GM04504 (cell line): ENCODE measurements around the gene HNF1B.

Source experiments
- DNase-seq: peaks from one replicate; pipeline ENCODE4 v3.0.0-alpha.2; 2012; ENCODE audit warnings: low read depth

HNF1B gene

DNA sequence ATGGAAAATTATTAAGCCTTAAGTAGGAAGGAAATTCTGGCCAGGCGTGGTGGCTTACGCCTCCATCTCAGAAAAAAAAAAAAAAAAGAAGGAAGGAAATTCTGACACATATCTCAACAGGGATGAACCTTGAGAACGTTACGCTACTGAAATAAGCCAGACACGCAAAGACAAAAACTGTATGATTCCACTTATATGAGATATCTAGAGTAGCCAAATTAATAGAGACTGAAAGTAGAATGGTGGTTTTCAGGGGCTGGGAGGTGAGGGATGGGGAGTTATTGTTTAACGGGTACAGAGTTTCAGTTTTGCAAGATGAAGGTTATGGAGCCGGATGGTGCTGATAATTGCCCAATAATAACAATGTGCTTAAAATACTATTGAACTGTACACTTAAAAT, 16.2 kb upstream of the HNF1B start:
- DNase-seq = no peak

DNA sequence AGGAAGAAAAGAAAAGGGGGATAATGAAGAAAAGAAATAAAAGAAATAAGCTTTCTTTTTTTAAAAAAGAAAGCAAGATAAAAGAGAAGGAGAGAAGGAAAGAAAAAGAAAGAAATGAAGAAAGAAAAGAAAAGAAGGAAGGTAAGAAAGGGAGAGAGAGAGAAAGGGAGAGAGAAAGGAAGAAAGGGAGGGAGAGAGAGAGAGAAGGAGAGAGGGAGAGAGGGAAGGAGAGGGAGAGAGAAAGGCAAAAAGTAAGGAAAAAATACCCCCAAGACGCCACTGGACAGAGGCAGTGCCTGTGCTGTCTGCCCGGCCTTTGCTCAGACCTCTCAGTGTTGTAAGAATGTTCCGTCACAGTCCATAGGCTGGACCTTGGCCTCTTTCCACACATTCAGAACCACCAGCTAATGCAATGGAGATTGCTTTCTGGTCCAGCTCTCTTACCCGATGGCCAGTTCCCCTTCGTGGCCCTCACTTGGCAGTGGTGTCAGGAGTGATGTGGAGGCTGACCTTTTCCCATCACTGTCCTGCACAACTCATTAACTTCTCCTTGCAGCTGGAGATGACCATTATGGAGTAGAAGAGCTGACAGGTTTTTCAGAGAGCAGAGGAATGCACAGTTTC, 14.3 kb upstream of the HNF1B start:
- DNase-seq = no peak

DNA sequence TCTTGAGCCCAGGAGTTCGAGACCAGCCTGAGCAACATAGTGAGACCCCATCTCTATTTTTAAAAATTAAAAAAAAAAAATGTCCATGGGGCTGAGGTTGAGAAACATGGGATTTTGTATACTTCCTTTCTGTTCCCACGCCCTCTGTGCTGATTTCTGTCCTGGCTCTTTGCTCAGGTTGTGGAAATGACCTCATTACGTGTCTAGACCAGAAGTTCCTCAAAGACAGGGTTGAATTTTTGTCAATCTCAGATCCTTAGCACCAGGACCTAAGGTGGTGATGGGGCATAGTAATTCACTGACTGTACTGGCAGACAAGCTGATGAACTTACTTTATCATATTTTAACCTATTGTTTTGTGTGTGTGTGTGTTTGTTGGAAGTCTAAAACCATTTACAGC, 11.2 kb upstream of the HNF1B start:
- no peak for DNase-seq

DNA sequence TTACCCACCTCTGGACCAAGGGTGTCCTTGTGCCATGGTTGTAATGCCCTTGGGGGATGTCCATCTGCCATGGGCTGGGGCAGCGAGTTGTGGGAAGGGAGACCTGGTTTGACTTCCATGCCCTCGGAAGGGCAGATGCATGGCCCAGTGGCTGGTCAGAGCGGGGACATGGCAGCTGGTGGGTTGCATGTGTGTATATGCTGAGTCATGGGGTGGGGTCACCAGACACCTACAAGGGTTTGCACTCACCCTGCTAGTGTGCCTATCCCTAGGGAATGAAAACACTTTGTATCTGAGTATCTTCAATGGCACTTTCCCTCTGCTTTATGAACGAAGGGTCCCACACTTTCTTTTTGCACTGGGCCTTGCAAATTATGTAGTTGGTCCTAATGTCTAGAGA, 10.6 kb upstream of the HNF1B start:
- DNase-seq = no peak

DNA sequence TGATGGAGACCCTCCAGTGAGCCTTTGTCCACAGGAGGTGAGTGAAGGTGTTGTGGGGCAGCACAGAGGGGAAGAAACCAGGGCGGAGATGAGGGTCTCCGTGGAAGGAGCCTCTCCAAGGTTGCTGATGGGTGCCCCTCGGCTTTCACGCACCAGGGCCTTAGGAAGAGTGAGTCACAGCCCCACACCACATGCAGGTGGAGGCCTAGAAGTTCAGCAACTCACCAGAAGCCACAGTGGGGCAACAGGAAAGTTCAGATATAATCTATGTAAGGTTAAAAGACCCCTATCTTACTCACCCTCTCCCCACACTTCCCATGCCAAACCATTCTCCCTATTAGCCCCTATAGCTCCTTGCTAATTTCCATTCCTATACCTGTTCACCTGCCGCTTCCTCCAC, 9.5 kb upstream of the HNF1B start:
- no peak for DNase-seq

DNA sequence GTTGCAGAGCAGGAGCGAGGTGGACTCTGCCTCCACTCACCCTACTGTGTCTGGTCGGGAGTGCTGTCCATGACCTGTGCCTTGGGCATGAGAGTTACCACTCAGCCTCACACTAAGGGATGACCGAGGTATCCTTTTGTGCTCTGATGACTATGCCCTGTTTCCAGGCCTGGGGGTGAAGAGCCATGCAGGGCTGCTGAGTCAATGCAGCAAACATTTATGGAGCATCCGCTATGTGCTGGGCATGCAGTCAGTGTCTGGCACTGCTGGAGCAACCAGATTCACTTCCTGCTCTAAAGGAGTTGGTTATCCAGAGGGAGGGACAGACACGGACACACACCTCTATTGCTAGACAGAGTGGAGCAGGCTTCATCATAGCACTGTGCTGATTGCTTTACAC, 7.6 kb upstream of the HNF1B start:
- DNase-seq = peak; percentile 69

DNA sequence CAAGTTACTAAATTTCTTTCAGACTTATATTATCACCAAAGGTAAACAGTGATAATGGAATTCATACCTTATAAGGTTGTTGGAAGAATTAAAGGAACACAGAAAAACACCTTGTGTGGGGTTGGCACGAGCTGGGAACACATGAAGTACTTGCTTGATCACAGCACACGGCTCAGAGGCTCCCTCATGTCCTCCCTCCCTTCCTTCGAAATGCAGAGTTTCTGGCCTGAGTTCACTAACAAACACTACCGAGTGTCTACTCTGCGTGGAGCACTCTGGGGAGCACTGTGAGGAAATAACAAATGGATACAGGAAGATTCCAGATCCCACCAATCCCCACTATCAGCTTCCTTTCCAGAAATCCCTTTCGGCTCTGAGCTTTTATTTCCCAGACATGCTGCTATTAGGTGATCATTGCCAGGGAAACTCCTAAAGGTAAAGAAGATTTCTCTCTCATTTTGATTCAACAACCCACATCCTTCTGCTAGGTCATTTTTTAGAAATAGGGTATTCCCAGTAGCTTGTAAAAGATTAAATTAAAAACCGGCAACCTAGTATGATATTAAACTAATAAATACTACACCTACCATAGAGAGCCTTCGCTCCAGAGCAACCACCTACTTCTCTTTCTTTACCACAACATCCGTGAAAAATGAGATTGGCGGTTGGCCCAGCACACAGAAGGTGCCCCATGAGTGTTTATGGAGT, 6.1 kb upstream of the HNF1B start:
- DNase-seq = no peak

DNA sequence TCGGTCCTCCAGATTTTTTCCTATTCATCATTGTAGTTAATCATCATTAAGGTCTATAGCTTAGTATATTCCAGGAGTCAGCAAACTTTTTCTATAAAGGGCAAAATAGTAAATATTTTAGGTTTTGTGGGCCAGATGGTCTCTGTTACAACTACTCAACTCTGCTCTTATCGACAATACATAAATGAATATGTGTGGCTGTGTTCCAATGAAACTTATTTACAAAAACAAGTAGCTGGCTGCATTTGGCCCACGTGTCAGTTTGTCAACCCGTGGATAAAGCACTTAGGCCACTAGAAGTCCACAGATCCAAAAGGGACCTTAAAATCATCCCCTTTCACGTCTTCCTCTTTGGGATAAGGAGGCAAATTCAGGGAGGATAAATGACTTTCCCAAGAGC, 5.4 kb upstream of the HNF1B start:
- no peak for DNase-seq

DNA sequence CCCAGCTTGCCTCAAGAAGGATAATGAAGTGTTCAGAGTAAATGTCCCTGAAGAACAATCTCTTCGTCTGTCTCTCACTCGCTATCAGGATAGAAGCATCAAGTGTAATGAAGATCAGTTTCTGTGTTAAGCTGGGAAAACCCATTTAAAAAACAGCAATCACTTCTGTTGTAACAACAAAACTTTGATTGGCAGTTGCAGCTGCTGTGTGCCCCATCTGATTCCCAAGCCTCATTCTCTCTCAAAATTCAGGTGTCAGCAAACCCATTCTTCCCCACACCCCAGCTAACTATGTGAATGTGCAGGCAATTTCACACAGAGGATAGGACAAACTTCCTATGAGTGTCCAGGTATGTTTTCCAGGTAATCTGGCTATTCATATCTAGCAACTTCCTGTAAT, 2.4 kb upstream of the HNF1B start:
- no peak for DNase-seq

DNA sequence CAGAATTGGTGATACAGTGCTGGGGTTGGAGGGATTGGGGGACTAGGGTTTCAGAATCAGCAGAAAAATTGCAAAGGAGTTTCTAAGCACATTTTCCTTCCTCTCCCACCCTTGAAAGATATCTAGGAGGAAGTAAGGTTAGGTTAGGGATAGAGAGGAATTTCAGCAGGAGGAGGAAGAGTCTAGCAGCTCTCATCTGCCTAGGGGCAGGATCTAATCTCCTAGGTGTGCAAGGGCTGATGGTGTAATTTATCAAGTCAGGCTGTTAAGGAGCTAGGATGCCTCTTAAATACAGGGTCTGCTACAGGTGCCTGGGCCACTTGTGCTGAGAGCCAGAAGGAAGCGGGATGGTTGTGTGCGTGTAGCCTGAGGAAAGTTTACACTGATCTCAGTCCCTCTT, 1.8 kb upstream of the HNF1B start:
- no peak for DNase-seq

DNA sequence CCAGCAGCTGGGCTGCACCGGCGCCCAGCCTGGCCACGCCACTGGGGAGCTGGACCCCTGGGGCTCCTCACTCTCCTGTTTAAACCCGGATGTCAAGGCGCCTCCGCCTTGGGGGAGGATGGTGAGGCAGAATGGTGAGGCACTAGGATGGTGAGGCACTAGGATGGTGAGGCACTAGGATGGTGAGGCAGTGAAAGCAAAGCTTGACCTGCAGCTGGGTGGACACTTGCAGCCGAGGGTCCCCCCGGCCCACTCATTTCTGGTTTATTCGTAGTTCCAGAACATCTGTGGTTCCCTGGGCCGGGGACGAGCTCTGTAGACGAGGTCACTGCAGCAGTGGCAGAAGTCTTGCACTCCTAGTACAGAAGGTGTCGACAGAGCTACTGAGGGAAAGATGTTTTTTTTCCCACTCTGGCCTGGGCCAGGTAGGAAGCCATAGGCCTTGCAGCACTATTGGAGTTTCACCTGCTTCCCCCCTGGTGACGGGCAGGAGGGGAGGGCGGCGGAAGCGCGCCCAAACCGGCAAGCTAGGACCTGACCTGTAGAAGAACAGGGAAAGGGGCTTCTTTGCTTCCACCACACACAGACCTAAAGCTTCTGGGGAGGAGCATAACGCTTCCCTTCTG, 1.1 kb upstream of the HNF1B start:
- no peak for DNase-seq

DNA sequence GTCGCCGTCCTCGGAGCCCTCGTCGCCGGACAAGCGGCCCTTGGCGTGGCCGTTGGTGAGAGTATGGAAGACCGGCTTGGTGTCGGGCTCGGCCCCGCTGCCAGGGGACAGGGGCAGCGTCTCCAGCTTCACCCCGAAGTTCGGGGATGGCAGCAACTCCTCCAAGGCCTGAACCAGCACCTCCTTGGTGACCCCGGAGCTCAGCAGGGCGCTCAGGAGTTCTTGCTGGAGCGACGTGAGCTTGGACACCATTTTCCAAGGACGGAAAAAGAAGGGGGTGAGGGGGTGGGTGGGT, 279 bp downstream of the HNF1B start:
- no peak for DNase-seq

DNA sequence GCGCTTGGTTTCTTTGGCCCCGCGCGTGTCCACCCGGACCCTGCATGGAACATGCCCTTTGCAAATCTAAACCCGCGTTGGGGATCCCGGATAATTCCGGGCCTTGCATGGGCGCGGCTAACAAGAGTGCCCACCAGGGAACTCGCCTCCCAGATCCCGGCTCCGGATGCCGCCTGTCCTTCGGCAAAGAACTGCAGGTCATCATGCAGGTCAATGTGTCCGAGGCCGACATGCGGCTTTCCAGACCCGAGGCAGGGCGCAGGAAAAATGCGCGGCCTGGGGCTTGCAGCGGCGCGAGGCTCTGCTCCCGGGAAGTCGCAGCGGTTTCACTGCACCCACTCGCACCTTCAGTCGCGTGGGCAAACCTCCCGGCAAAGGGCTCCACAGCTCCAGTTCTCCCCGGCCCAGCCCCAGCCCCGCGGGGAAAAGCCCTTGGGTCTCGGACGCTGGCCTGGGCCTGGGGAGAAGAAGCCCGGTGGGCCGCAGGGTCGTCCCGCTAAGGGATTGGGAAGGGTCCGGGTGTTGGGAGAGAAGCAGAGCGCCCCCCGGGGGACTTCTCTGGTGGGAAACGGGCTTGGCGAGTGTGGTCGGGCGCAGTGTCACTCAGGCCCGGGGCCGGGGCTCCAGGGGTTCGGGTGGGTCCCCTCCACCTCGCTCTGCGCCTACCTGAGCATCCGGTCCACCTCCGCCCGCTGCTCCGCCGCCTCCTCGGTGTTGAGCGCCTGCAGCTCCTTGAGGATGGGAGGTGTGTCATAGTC, 805 bp downstream of the HNF1B start:
- no peak for DNase-seq

DNA sequence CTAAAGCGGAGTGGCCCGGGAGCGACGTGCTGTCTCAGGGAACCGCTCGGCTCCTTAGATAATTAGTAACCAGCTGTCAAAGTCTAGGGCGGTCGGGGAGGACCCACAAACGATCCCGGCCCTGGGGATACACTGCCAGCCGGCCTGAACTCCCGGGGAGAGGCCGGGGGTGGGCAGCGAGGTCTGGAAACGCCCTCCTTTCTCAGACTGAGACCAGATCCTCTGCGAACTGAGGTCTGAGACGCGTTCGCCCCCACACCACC, 1.3 kb downstream of the HNF1B start:
- DNase-seq = no peak

DNA sequence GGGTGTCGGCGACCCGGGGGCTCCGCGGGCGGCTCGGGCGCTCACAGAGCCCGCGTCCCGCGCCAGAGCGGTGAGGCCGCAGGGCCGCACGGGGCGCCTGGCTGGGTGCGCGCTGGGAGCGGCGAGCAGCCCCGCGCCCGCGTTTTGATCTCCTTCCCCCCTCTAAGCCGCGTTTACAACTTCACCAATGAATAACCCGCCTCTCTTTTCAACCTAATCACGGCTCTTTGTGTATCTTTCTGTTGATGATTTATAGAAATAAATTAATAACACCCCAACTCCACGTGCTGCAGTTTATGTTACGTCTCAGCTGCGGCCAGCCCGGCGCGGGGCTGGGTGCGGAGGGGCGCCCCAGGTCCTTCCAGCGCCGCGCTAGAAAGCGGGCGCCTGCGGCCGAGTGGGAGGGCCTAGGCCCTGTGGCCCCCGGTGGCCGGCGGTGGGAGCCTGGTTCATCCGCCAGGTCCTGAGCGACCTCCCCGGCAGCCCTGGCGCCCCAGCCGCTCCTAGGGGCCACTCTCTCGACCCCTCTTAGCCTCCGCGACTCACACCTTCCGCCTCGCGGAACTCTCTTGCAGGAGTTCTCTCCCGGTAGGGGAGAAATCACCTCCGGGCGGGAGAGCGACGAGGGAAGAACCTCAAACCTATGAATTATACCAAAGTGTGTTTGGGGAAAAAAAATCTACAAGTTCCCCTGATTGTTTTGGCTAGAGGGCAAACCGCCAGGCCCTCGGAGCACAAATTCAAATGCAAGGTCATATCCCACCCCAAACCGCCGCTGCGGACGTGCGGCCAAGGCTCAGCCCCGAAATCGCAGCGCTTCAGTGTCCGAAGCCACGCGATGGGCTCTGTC, 1.9 kb downstream of the HNF1B start:
- no peak for DNase-seq

DNA sequence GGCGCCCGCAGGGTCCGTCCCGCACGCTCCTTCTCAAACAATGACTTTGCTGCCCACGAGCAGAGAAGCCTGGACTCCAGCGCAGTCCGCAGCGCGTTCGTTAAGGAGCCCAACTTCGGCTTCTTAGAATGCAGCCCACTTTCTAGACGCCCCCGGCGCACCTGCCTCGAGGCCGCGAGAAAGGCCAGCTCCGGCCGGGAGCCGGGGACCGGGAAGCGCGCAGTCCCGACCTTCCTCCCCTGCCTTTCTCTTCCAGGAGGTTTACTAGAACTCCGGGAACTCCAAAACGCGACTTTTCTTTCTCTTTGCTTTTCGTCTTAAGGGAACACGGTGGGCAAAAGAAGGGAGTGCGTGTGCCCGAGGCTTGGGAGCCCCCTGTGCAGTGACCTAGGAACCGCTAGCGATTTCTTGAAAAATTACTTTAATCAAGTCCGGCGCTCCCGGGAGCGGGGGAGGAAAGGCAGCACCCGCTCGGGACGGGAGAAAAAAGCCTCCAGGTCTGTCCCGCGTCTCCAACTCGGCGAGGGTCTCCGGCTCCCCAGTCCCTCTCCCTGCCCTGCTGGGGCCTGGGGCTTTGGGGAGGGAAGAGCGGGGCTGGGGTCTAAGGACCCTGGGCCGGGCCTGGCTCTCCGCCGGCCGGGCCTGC, 2.6 kb downstream of the HNF1B start:
- no peak for DNase-seq

DNA sequence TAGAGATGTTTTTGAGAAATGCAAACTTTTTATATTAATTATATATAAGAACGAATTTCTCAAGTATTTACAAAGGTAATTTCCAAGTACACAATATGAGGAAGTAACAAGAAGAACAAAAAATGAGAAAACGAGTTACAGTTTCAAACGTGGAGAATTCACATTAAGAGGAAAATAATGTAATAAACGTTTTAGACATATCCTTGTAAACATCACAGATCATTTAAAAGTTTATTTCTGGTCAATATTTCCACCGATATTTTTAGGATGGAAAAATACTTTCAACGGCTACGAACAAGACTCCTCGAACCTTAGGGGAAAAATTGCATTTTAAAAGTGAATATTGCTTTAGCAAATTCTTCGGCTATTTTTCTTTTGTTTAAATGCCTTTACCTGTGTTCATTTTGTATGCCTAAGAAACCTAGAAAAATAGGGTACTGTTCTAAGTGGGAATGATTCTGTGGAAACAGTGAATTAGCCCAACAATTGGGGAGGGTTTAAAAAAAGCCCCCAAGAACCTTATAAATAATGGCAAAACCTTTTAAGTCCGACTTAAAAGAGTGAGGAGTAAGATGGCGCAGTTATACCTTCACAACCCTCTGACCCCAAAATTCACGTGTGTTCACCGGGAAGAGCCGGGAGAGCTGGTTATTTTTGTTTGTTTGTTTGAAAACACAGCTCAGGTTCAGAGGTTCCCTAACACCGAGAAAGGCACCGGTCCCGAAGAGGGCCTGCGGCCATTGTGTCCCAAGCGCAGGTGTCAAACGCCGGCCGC, 3.3 kb downstream of the HNF1B start:
- no peak for DNase-seq

DNA sequence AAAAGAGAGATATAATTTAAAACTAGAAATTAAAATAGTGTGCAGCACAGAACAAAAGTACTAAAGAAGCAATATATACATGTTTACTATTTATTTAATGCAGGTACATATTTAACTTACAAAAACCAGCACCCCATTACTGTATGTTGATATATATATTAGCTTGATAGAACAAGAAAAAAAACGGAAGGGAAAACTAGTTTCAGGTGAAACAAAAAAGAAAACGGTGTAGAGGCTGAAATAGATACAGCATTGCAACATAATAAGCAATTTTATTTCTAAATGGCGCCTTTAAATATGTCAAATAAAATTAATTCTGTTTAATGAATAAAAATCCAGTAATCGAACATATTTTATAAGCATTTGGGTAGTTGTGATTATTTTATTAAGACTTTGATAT, 3.9 kb downstream of the HNF1B start:
- no peak for DNase-seq

DNA sequence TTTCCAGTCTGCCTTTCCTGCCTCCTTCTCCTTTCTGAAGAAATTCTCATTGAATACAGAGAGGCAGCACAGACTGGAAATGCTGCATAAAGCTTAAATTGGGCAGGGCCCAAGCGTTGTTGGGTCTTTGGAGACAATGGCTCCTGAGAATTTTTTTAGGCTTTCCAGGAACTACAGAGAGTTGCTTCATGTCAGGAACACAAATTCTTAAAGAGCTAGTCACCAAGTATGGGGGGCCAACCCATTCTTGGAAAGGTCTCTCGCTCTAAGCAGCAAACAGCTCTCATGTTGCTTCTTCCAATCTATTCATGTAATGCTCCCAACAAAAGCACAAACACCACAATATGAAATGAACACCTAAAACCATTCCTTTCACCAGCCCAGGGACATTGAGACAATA, 6.9 kb downstream of the HNF1B start:
- DNase-seq = no peak

DNA sequence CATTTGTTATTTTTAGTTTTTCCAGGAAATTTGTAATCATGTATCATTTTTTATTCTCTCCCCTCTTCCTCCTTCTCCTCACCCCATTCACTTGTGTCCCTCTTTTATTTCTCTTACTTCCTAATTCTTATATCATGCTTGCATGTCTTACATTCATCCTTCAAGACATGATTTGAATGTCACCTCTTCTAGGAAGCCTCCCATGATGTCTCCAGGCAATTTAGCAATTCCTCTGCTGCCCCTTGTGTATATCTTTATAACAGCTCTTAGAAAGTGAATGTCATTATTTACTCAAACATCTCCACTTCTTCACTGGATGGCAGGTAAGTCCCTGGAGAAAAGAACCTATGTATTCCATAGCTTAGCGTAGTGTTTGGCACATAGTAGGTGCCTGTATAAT, 7.8 kb downstream of the HNF1B start:
- DNase-seq = no peak

DNA sequence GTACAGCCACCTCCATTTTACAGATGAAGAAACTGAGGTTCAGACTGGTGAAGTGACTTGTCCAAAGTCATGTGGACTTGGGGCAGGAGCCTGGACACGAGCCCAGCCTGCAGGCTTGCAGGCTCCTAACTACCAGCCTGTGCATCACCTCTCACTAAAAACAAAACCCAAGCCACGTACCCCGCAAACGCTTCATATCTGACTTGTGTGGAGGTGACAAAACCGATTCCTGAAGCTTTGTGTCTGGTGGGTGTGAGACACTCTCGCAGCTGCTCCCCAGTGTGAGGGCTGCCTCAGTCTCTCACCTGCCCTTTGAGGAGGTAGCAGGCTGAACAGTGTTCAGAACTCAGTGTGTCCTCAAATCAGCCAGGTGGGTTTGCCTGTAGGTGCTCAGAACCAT, 8.4 kb downstream of the HNF1B start:
- no peak for DNase-seq
